ENCODE data around the gene EIF3B.
A peak's percentile ranks its signal among the peaks of the same experiment; 100 is the strongest.
"Not testable (repeated sequence)": the region's sequence is repeated elsewhere in the genome, so short reads cannot be mapped to it uniquely, and the experiment has no call there.

Gene EIF3B

GRCh38 chr7:2350055-2350454, 4.6 kb upstream of the EIF3B start:
- no peak for DNase-seq

GRCh38 chr7:2350861-2351260, 3.8 kb upstream of the EIF3B start:
- DNase-seq = no peak

GRCh38 chr7:2353113-2353935, 1.3 kb upstream of the EIF3B start:
- DNase-seq = no peak

- DNase-seq = peak; percentile 84
These were observed 766 bp upstream of the EIF3B start for GRCh38 chr7:2353936-2354185.

- DNase-seq = no peak
These were observed 495 bp downstream of the EIF3B start for GRCh38 chr7:2354939-2355704.

- DNase-seq = no peak
These were observed 1.0 kb downstream of the EIF3B start for GRCh38 chr7:2355705-2356008.

GRCh38 chr7:2357165-2357564, 2.5 kb downstream of the EIF3B start:
- DNase-seq = no peak

- DNase-seq = no peak
These were observed 2.9 kb downstream of the EIF3B start for GRCh38 chr7:2357571-2357970.

- DNase-seq = no peak
These were observed 4.4 kb downstream of the EIF3B start for GRCh38 chr7:2358968-2359527.

- DNase-seq = no peak
These were observed 5.0 kb downstream of the EIF3B start for GRCh38 chr7:2359610-2360009.

GRCh38 chr7:2360796-2361195, 6.2 kb downstream of the EIF3B start:
- DNase-seq = no peak

- no peak for DNase-seq
These were observed 7.9 kb downstream of the EIF3B start for GRCh38 chr7:2362385-2363088.

- no peak for DNase-seq
These were observed 14.5 kb downstream of the EIF3B start for GRCh38 chr7:2369139-2369538.

GRCh38 chr7:2371329-2371728, 16.7 kb downstream of the EIF3B start:
- no peak for DNase-seq

GRCh38 chr7:2372724-2373123, 18.1 kb downstream of the EIF3B start:
- DNase-seq = no peak

- DNase-seq = no peak
These were observed 18.5 kb downstream of the EIF3B start for GRCh38 chr7:2373124-2373556.

GRCh38 chr7:2373646-2374045, 19.0 kb downstream of the EIF3B start:
- no peak for DNase-seq

GRCh38 chr7:2374401-2374800, 19.8 kb downstream of the EIF3B start:
- no peak for DNase-seq

GRCh38 chr7:2374830-2375728, 20.5 kb downstream of the EIF3B start:
- no peak for DNase-seq

GRCh38 chr7:2376351-2377154, 21.9 kb downstream of the EIF3B start:
- DNase-seq = no peak

- not testable (repeated sequence) for DNase-seq
These were observed 22.9 kb downstream of the EIF3B start for GRCh38 chr7:2377492-2377891.

- not testable (repeated sequence) for DNase-seq
These were observed 23.5 kb downstream of the EIF3B start for GRCh38 chr7:2378125-2378524.
